ENCODE results near the gene MACROD2.

MACROD2 gene

GRCh38 chr20:15625981-15626380, 1630.7 kb downstream of the MACROD2 start:
- DNase-seq: no peak
- H3K9me3 ChIP-seq: no peaks in the 10 kb centered on the region
- no peaks in the 10 kb centered on the region for H3K4me1 ChIP-seq
- no peaks in the 10 kb centered on the region for H3K36me3 ChIP-seq
- H3K27me3 ChIP-seq: no peaks in the 10 kb centered on the region
- H3K4me3 ChIP-seq (ENCODE audit: low read depth, low read length): no peak overlapping the region
- TF ChIP-seq CTCF (IDR thresholded peaks at IDR 0.05; ENCODE audit: low read depth, low read length): no peak

GRCh38 chr20:15627089-15627488, 1631.8 kb downstream of the MACROD2 start:
- Histone ChIP-seq H3K9me3 (no peaks in the 10 kb centered on the region), H3K4me1 (no peaks in the 10 kb centered on the region), H3K36me3 (no peaks in the 10 kb centered on the region), H3K27me3 (no peaks in the 10 kb centered on the region), H3K4me3 (ENCODE audit: low read depth, low read length) (no peak overlapping the region)
- TF ChIP-seq CTCF (IDR thresholded peaks at IDR 0.05; ENCODE audit: low read depth, low read length): no peak
- DNase-seq: no peak

- Histone ChIP-seq H3K36me3 (no peaks in the 10 kb centered on the region), H3K4me1 (no peaks in the 10 kb centered on the region), H3K4me3 (ENCODE audit: low read depth, low read length) (no peak overlapping the region), H3K27me3 (no peaks in the 10 kb centered on the region), H3K9me3 (no peaks in the 10 kb centered on the region)
- no peak for DNase-seq
- no peak for TF ChIP-seq CTCF (IDR thresholded peaks at IDR 0.05; ENCODE audit: low read depth, low read length)
These were observed 1632.2 kb downstream of the MACROD2 start for GRCh38 chr20:15627501-15627903.

GRCh38 chr20:15628851-15629353, 1633.6 kb downstream of the MACROD2 start:
- no peaks in the 10 kb centered on the region for H3K36me3 ChIP-seq
- no peak for TF ChIP-seq CTCF (IDR thresholded peaks at IDR 0.05; ENCODE audit: low read depth, low read length)
- no peak for DNase-seq
- H3K4me3 ChIP-seq (ENCODE audit: low read depth, low read length): no peak overlapping the region
- H3K27me3 ChIP-seq: no peaks in the 10 kb centered on the region
- no peaks in the 10 kb centered on the region for H3K9me3 ChIP-seq
- no peaks in the 10 kb centered on the region for H3K4me1 ChIP-seq

GRCh38 chr20:15630360-15630759, 1635.0 kb downstream of the MACROD2 start:
- Histone ChIP-seq H3K36me3 (no peaks in the 10 kb centered on the region), H3K9me3 (no peaks in the 10 kb centered on the region; the same call in 1 of the 2 replicates), H3K4me1 (no peaks in the 10 kb centered on the region), H3K4me3 (ENCODE audit: low read depth, low read length) (no peak overlapping the region), H3K27me3 (no peaks in the 10 kb centered on the region)
- DNase-seq: no peak
- no peak for TF ChIP-seq CTCF (IDR thresholded peaks at IDR 0.05; ENCODE audit: low read depth, low read length)

- no peaks in the 10 kb centered on the region for H3K36me3 ChIP-seq
- H3K27me3 ChIP-seq: no peaks in the 10 kb centered on the region
- no peaks in the 10 kb centered on the region for H3K4me1 ChIP-seq
- no peak for DNase-seq
- no peak for TF ChIP-seq CTCF (IDR thresholded peaks at IDR 0.05; ENCODE audit: low read depth, low read length)
- H3K9me3 ChIP-seq: no peaks in the 10 kb centered on the region; the same call in 1 of the 2 replicates
- no peak overlapping the region for H3K4me3 ChIP-seq (ENCODE audit: low read depth, low read length)
These were observed 1637.4 kb downstream of the MACROD2 start for GRCh38 chr20:15632680-15633079.
